NCI-H2227 treated with DMSO at 0.1 percent for 48 hours (cell line): Measurements from ENCODE around the gene LDB1.

Source experiments
- DNase-seq: peaks from one replicate; lab custom pipeline; 2025; lab: John Stamatoyannopoulos, UW

Gene LDB1

GRCh38 chr10:102135956-102136526 is 15.9 kb upstream of the LDB1 start:
- peak; percentile 14 for DNase-seq

- no peak for DNase-seq
These were observed 14.2 kb upstream of the LDB1 start for GRCh38 chr10:102134416-102134815.

GRCh38 chr10:102133373-102134195 is 13.4 kb upstream of the LDB1 start:
- DNase-seq: peak; percentile 36

- peak; percentile 97 for DNase-seq
These were observed 12.6 kb upstream of the LDB1 start, which contains the start of gene PPRC1 for GRCh38 chr10:102132563-102133372. Gene PPRC1, plus strand, starts transcription at chr10:102133040. Its CDS starts 29 bp downstream, at chr10:102133069.

- DNase-seq: no peak
These were observed 12.0 kb upstream of the LDB1 start for GRCh38 chr10:102132193-102132562.

GRCh38 chr10:102131286-102132170 is 11.4 kb upstream of the LDB1 start:
- DNase-seq: no peak

- no peak for DNase-seq
These were observed 3.1 kb upstream of the LDB1 start for GRCh38 chr10:102123223-102123622.

- DNase-seq: no peak
These were observed 2.3 kb upstream of the LDB1 start for GRCh38 chr10:102122450-102122849.

GRCh38 chr10:102121739-102122372 is 1.7 kb upstream of the LDB1 start:
- DNase-seq: peak; percentile 2

GRCh38 chr10:102120991-102121738 is 997 bp upstream of the LDB1 start:
- DNase-seq: peak; percentile 73

- DNase-seq: peak; percentile 11
These were observed 589 bp downstream of the LDB1 start for GRCh38 chr10:102119417-102120141.

GRCh38 chr10:102118867-102119266 is 1.3 kb downstream of the LDB1 start:
- DNase-seq: no peak

- peak; percentile 78 for DNase-seq
These were observed 2.6 kb downstream of the LDB1 start for GRCh38 chr10:102117391-102118159.

- DNase-seq: no peak
These were observed 3.5 kb downstream of the LDB1 start for GRCh38 chr10:102116656-102117055.

GRCh38 chr10:102115775-102116174 is 4.4 kb downstream of the LDB1 start:
- no peak for DNase-seq

GRCh38 chr10:102114861-102115618 is 5.1 kb downstream of the LDB1 start:
- DNase-seq: peak; percentile 66

- DNase-seq: no peak
These were observed 6.0 kb downstream of the LDB1 start for GRCh38 chr10:102113956-102114857.
